ENCODE measurements around the gene MS4A7. TPM values are rescaled to one million over a fixed set of nuclear protein-coding genes. Genes with fewer than 3 reads are reported as not detected.
A peak's percentile ranks its signal among the peaks of the same experiment; 100 is the strongest.

Gene MS4A7
- total RNA-seq, 4 donors from 2014 or later, result 15.0 to 34.2 (median 23.5) TPM

GRCh38 chr11:60390419-60390818 lies 12.1 kb downstream of the MS4A7 start:
- Histone ChIP-seq H3K36me3 (no peaks in the 10 kb centered on the region), H3K4me3 (no peak overlapping the region), H3K27ac (no peak overlapping the region), H3K4me1 (no peaks in the 10 kb centered on the region), H3K9me3 (no peaks in the 10 kb centered on the region), H3K27me3 (no peaks in the 10 kb centered on the region)
- no peak for ATAC-seq
- TF ChIP-seq POLR2A (IDR thresholded peaks at IDR 0.05), result no peak
- TF ChIP-seq, protein P1, sequence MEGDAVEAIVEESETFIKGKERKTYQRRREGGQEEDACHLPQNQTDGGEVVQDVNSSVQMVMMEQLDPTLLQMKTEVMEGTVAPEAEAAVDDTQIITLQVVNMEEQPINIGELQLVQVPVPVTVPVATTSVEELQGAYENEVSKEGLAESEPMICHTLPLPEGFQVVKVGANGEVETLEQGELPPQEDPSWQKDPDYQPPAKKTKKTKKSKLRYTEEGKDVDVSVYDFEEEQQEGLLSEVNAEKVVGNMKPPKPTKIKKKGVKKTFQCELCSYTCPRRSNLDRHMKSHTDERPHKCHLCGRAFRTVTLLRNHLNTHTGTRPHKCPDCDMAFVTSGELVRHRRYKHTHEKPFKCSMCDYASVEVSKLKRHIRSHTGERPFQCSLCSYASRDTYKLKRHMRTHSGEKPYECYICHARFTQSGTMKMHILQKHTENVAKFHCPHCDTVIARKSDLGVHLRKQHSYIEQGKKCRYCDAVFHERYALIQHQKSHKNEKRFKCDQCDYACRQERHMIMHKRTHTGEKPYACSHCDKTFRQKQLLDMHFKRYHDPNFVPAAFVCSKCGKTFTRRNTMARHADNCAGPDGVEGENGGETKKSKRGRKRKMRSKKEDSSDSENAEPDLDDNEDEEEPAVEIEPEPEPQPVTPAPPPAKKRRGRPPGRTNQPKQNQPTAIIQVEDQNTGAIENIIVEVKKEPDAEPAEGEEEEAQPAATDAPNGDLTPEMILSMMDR (IDR thresholded peaks at IDR 0.05), result no peak
- TF ChIP-seq POLR2AphosphoS5 (IDR thresholded peaks at IDR 0.05), result no peak
- no peak for TF ChIP-seq EP300 (IDR thresholded peaks at IDR 0.05)

DNA sequence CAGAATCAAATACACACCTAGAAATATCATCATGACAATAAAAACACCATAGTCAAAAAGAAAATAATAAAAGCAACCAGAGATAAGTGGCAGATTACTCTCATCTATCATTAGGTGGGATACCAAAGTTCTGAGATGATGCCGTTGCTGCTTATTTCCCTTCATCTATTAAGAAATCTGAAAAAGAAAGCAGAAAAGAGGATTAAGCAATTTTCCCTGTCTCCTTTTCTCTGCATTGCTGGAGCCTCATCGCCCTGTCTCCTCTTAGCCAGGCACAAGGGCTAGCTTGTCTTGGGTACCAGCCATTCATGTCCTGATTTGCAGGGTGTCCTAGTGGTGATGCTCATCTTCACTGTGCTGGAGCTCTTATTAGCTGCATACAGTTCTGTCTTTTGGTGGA lies 14.0 kb downstream of the MS4A7 start:
- H3K9me3 ChIP-seq, result no peaks in the 10 kb centered on the region
- TF ChIP-seq POLR2AphosphoS5 (IDR thresholded peaks at IDR 0.05) (no peak), POLR2A (IDR thresholded peaks at IDR 0.05) (no peak), EP300 (IDR thresholded peaks at IDR 0.05) (no peak)
- TF ChIP-seq, protein P1 (IDR thresholded peaks at IDR 0.05), result no peak
- no peaks in the 10 kb centered on the region for H3K4me1 ChIP-seq
- no peaks in the 10 kb centered on the region for H3K27me3 ChIP-seq
- no peak overlapping the region for H3K4me3 ChIP-seq
- WGBS, 2 donors (ENCODE audit: low coverage in 1 of 2), result 70 to 81% methylated on average over 2 of the region's 2 CpGs
- no peaks in the 10 kb centered on the region for H3K36me3 ChIP-seq
- no peak overlapping the region for H3K27ac ChIP-seq
- no peak for ATAC-seq

- Histone ChIP-seq H3K4me1 (no peaks in the 10 kb centered on the region), H3K36me3 (no peaks in the 10 kb centered on the region), H3K27me3 (no peaks in the 10 kb centered on the region), H3K4me3 (no peak overlapping the region), H3K9me3 (no peaks in the 10 kb centered on the region), H3K27ac (no peak overlapping the region)
- no peak for TF ChIP-seq POLR2AphosphoS5 (IDR thresholded peaks at IDR 0.05)
- TF ChIP-seq EP300 (IDR thresholded peaks at IDR 0.05), result no peak
- TF ChIP-seq, protein P1 (IDR thresholded peaks at IDR 0.05), result no peak
- no peak for TF ChIP-seq POLR2A (IDR thresholded peaks at IDR 0.05)
- no peak for ATAC-seq
- WGBS, 2 donors (ENCODE audit: low coverage in 1 of 2), result 67 to 73% methylated on average over 4 to 5 of the region's 5 CpGs
Observed at GRCh38 chr11:60393016-60393415, 14.7 kb downstream of the MS4A7 start.

DNA sequence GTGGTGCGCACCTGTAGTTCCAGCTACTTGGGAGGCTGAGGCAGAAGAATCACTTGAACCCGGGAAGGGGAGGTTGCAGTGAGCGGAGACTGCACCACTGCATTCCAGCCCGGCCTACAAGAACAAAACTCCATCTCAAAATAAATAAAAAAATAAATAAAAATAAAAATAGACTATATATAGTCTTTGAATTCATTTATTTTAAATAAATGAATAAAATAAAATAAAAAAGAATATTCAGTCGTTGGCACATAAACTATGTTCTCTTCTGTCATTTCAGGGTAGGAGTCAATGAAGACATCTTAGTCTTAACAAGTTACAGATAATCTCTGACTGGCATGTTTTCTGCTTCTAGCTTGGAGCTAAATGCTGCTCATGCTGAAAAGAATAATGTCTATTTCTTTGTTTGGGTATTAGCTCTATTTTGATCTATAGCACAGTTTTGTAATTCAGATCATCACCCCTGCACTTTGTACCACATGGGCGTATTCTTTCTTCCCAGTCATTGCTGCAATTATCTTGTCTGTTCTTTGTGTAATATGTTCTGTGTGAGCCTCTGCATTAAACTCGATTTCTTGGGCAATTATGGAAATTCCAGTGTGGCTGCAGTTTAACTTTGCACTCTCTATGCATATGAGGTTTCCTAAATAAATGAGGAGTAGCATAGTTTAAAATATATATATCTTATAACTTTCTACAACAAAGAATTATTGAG lies 16.5 kb downstream of the MS4A7 start:
- Histone ChIP-seq H3K27me3 (no peaks in the 10 kb centered on the region), H3K27ac (no peak overlapping the region), H3K9me3 (no peaks in the 10 kb centered on the region), H3K36me3 (no peaks in the 10 kb centered on the region), H3K4me1 (no peaks in the 10 kb centered on the region), H3K4me3 (no peak overlapping the region)
- no peak for ATAC-seq
- TF ChIP-seq EP300 (IDR thresholded peaks at IDR 0.05) (no peak), POLR2AphosphoS5 (IDR thresholded peaks at IDR 0.05) (no peak), POLR2A (IDR thresholded peaks at IDR 0.05) (no peak)
- TF ChIP-seq, protein P1 (IDR thresholded peaks at IDR 0.05), result no peak
- WGBS, 2 donors (ENCODE audit: low coverage in 1 of 2), result 68 to 73% methylated on average over 3 to 5 of the region's 7 CpGs

- WGBS, 2 donors (ENCODE audit: low coverage in 1 of 2), result 57 to 80% methylated on average over 2 to 3 of the region's 3 CpGs
- Histone ChIP-seq H3K9me3 (no peaks in the 10 kb centered on the region), H3K27me3 (no peaks in the 10 kb centered on the region), H3K4me1 (no peaks in the 10 kb centered on the region), H3K36me3 (no peaks in the 10 kb centered on the region), H3K4me3 (no peak within 1 kb of the TSS), H3K27ac (no peak within 1 kb of the TSS)
- TF ChIP-seq POLR2AphosphoS5 (IDR thresholded peaks at IDR 0.05) (no peak), EP300 (IDR thresholded peaks at IDR 0.05) (no peak), POLR2A (IDR thresholded peaks at IDR 0.05) (no peak)
- TF ChIP-seq, protein P1 (IDR thresholded peaks at IDR 0.05), result no peak
- peak; percentile 50 for ATAC-seq
Observed at GRCh38 chr11:60396382-60396781, 18.1 kb downstream of the MS4A7 start, which contains the start of gene MS4A14. Gene MS4A14, plus strand, starts transcription at chr11:60396459. Its CDS starts 120 bp downstream, at chr11:60396579.

Data from gastroesophageal sphincter (tissue), 4 donors.